K562 (cell line): ENCODE data around the gene METAP1. TPM values are rescaled to one million over a fixed set of nuclear protein-coding genes. Genes with fewer than 3 reads are reported as not detected.

Source experiments
- ATAC-seq: fragments of 200-7000 bp; cut with Tn5 transposase; 3 replicates; pipeline ENCODE4 v1.9.1; 2020; ENCODE audit warnings: moderate library complexity
- BruUV-seq: library from RNA; stranded (reverse); fragments of 400-500 nt; replicated peaks from 2 replicates; lab custom pipeline; 2021; lab: Mats Ljungman, UMichigan
- CTCF ChIA-PET: fragments of 300-600 bp; formaldehyde crosslinking; extraction: SDS; loops from one replicate; lab custom pipeline; 2021; ENCODE audit warnings: low intra/inter-chr PET ratio; lab: Yijun Ruan, JAX
- POLR2A ChIA-PET: fragments of 300-600, 350-650 bp; sonication (Branson Sonifier 250); formaldehyde crosslinking; extraction: SDS; loops from one replicate; lab custom pipeline; 2021; ENCODE audit warnings: antibody characterized with exemption, inconsistent platforms; lab: Yijun Ruan, JAX
- DNase-seq, 4 experiments: peaks; one replicate each; pipeline versions ENCODE4 v3.0.0 to v3.0.0-alpha.2; 2011 to 2018; ENCODE audit warnings: low spot score in 3 of 4, mixed read lengths in 3 of 4; ENCODE audit errors: extremely low read depth in 1 of 4
- FAIRE-seq: peaks from 2 replicates; lab custom pipeline; 2011; peaks lifted over from hg19 to GRCh38; lab: Jason Lieb, UNC
- H2AFZ ChIP-seq: 2 replicates; pipeline ENCODE4 v1.6.0; 2011; ENCODE audit warnings: low read depth, low read length, control low read depth, inconsistent platforms
- H3K27ac ChIP-seq: fragments of 200-600 bp; 3 replicates; pipeline ENCODE4 v1.8.0; 2011; ENCODE audit warnings: low read depth, mild to moderate bottlenecking, control low read depth, inconsistent platforms, low read length, moderate library complexity, mixed read lengths; ENCODE audit errors: extremely low read depth
- H3K27me3 ChIP-seq, 2 experiments: fragments of 300-600 bp in 1 of 2; 2 replicates in 1 of 2; 3 replicates in 1 of 2; pipeline versions ENCODE4 v1.6.0 to v1.8.0; 2011; ENCODE audit warnings: inconsistent platforms in 2 of 2, low read length in 2 of 2, mild to moderate bottlenecking in 1 of 2, mixed read lengths in 1 of 2, moderate library complexity in 1 of 2; ENCODE audit not compliant: control insufficient read depth in 2 of 2, insufficient read depth in 2 of 2
- H3K36me3 ChIP-seq: fragments of 300-600 bp; 3 replicates; pipeline ENCODE4 v1.8.0; 2011; ENCODE audit warnings: mild to moderate bottlenecking, low read length, inconsistent platforms; ENCODE audit not compliant: control insufficient read depth, insufficient read depth
- H3K4me1 ChIP-seq, 2 experiments: fragments of 200-600 bp in 1 of 2; replicated peaks in 1 of 2; 2 replicates in 1 of 2; 3 replicates in 1 of 2; pipeline versions ENCODE4 v1.5.1 to v1.8.0; 2011; ENCODE audit warnings: inconsistent platforms in 2 of 2, low read length in 2 of 2, mild to moderate bottlenecking in 1 of 2, mixed read lengths in 1 of 2, moderate library complexity in 1 of 2; ENCODE audit not compliant: control insufficient read depth in 2 of 2, insufficient read depth in 2 of 2
- H3K4me2 ChIP-seq: 2 replicates; pipeline ENCODE4 v1.6.1; 2011; ENCODE audit warnings: low read length, control low read depth, inconsistent platforms, mixed read lengths; ENCODE audit not compliant: insufficient read depth
- H3K4me3 ChIP-seq: fragments of 200-600 bp; sonication (generic), shearing (Covaris generic); 2 replicates; pipeline ENCODE4 v1.5.1; 2016; ENCODE audit warnings: control low read depth, inconsistent platforms
- H3K79me2 ChIP-seq: fragments of 200-600 bp; 3 replicates; pipeline ENCODE4 v1.8.0; 2011; ENCODE audit warnings: low read length, inconsistent platforms; ENCODE audit not compliant: control insufficient read depth, insufficient read depth
- H3K9ac ChIP-seq, 2 experiments: 2 replicates each; pipeline versions ENCODE4 v1.6.0 to v1.6.1; 2011; ENCODE audit warnings: low read depth in 2 of 2, low read length in 2 of 2, control low read depth in 1 of 2, inconsistent platforms in 1 of 2, mild to moderate bottlenecking in 1 of 2, mixed read lengths in 1 of 2; ENCODE audit not compliant: insufficient read depth in 1 of 2
- H3K9me1 ChIP-seq: one replicate; pipeline ENCODE4 v1.6.0; 2011; ENCODE audit warnings: inconsistent platforms, mild to moderate bottlenecking, low read length, moderate library complexity; ENCODE audit not compliant: control insufficient read depth, insufficient read depth
- H3K9me3 ChIP-seq: replicated peaks from 2 replicates; pipeline ENCODE4 v1.5.1; 2011; ENCODE audit warnings: low read depth, low read length, inconsistent platforms; ENCODE audit not compliant: control insufficient read depth, insufficient read depth
- H4K20me1 ChIP-seq: replicated peaks from 2 replicates; pipeline ENCODE4 v1.6.1; 2011; ENCODE audit warnings: low read length, inconsistent platforms, mixed read lengths; ENCODE audit not compliant: control insufficient read depth, insufficient read depth
- ASH1L ChIP-seq: fragments of 450-650 bp; IDR thresholded peaks from 2 replicates; pipeline ENCODE4 v1.6.1; 2018; ENCODE audit warnings: borderline replicate concordance, mild to moderate bottlenecking, low read depth; ENCODE audit not compliant: partially characterized antibody
- FOXA3 ChIP-seq, 2 experiments: fragments of 450-650 bp in 1 of 2; sonication (generic) in 1 of 2; formaldehyde crosslinking; IDR thresholded peaks in 1 of 2; conservative IDR thresholded peaks in 1 of 2; 2 replicates each; pipeline versions ENCODE4 v1.4.0 to v1.8.0; 2020 to 2022; ENCODE audit warnings: mild to moderate bottlenecking in 2 of 2, missing genetic modification reagents in 1 of 2
- HINFP ChIP-seq: fragments of 450-650 bp; conservative IDR thresholded peaks from 2 replicates; pipeline ENCODE4 v1.6.1; 2016; ENCODE audit warnings: missing genetic modification characterization, low read depth, mild to moderate bottlenecking, control low read depth, missing compliant biosample characterization
- ILF3 ChIP-seq: fragments of 450-650 bp; IDR thresholded peaks from 2 replicates; pipeline ENCODE4 v1.6.1; 2018; ENCODE audit warnings: antibody characterized with exemption, mild to moderate bottlenecking, moderate library complexity, borderline replicate concordance
- NONO ChIP-seq, 2 experiments: fragments of 200-400 bp in 1 of 2; fragments of 450-650 bp in 1 of 2; formaldehyde crosslinking in 1 of 2; IDR thresholded peaks; 2 replicates each; pipeline ENCODE4 v1.6.1; 2017; ENCODE audit warnings: low read depth in 2 of 2, mild to moderate bottlenecking in 2 of 2, moderate library complexity in 2 of 2, low read length in 1 of 2
- PCBP2 ChIP-seq: fragments of 200-400 bp; formaldehyde crosslinking; IDR thresholded peaks from 2 replicates; pipeline ENCODE4 v1.6.1; 2018; ENCODE audit warnings: low read length, low read depth, mild to moderate bottlenecking, moderate library complexity; ENCODE audit not compliant: poor library complexity, severe bottlenecking
- SMAD1 ChIP-seq: fragments of 150-350 bp; IDR thresholded peaks from 2 replicates; pipeline ENCODE4 v1.6.1; 2014; ENCODE audit warnings: low read length, low read depth; ENCODE audit not compliant: partially characterized antibody
- SOX6 ChIP-seq: fragments of 450-650 bp; IDR thresholded peaks from 2 replicates; pipeline ENCODE4 v1.6.1; 2014; ENCODE audit warnings: mild to moderate bottlenecking
- TSHZ1 ChIP-seq: fragments of 250-450 bp; sonication (Bioruptor Pico); IDR thresholded peaks from 2 replicates; pipeline ENCODE4 v1.4.0; 2020; ENCODE audit warnings: mild to moderate bottlenecking, moderate library complexity
- ZHX1 ChIP-seq: fragments of 150-350 bp; conservative IDR thresholded peaks from 2 replicates; pipeline ENCODE4 v1.6.1; 2014; ENCODE audit warnings: low read length
- ZZZ3 ChIP-seq: fragments of 450-650 bp; IDR thresholded peaks from 2 replicates; pipeline ENCODE4 v1.6.1; 2016; ENCODE audit warnings: antibody characterized with exemption, mild to moderate bottlenecking, moderate library complexity
- WGBS: fragments of 100-300 bp; shearing (Covaris generic); methylation state at CpG from one replicate; pipeline ENCODE4 v1.1.6; 2016; ENCODE audit warnings: low coverage, mixed read lengths; ENCODE audit not compliant: insufficient coverage; ENCODE audit errors: missing lambda C conversion rate; 5-methylcytosine and 5-hydroxymethylcytosine counted together
- in situ Hi-C: fragments of 300-500 bp; cut with MboI; formaldehyde crosslinking; loops from 4 replicates; pipeline ENCODE4 v1.15.0; 2018; ENCODE audit warnings: inconsistent platforms, mixed read lengths
- intact Hi-C: fragments of 100-400 bp; cut with micrococcal nuclease; formaldehyde crosslinking; loops from 2 replicates; pipeline ENCODE4 v1.14.2; 2022
- polyA plus RNA-seq, 8 experiments: library from polyadenylated mRNA; depleted of rRNA in 4 of 8; stranded (reverse) in 5 of 8; unstranded in 3 of 8; fragments of >200 nt; fragmentation: Nextera tagmentation in 2 of 8; fragmentation: Illumina TruSeq in 1 of 8; extraction: Ambion mirVana in 2 of 8; extraction: Trizol in 1 of 8; gene quantifications; 2 replicates each; pipeline versions ENCODE4 v1.2.1 to v1.2.3, GENCODE V29; 2011 to 2014; ENCODE audit warnings: inconsistent platforms in 1 of 8, missing spikeins in 1 of 8
- total RNA-seq, 7 experiments: library from RNA; depleted of rRNA in 6 of 7; stranded (reverse); fragments of >200 nt in 6 of 7; fragmentation: Illumina TruSeq in 2 of 7; extraction: Trizol in 2 of 7; gene quantifications; 2 replicates each; pipeline versions ENCODE4 v1.2.1 to v1.2.3, GENCODE V29; 2011 to 2021; ENCODE audit warnings: low replicate concordance in 1 of 7
- TF ChIP-seq, protein P1 (sequence below): sonication (generic); formaldehyde crosslinking; IDR thresholded peaks from 2 replicates; pipeline ENCODE4 v1.8.1; 2023; ENCODE audit warnings: mild to moderate bottlenecking, missing genetic modification reagents, moderate library complexity

Gene METAP1
- total and polyA plus RNA-seq, 9 of the 15 experiments (the other 6 are each of a cell fraction or from before 2014, with no cell fraction given), result 31.4 to 77.6 (median 59.5) TPM

DNA sequence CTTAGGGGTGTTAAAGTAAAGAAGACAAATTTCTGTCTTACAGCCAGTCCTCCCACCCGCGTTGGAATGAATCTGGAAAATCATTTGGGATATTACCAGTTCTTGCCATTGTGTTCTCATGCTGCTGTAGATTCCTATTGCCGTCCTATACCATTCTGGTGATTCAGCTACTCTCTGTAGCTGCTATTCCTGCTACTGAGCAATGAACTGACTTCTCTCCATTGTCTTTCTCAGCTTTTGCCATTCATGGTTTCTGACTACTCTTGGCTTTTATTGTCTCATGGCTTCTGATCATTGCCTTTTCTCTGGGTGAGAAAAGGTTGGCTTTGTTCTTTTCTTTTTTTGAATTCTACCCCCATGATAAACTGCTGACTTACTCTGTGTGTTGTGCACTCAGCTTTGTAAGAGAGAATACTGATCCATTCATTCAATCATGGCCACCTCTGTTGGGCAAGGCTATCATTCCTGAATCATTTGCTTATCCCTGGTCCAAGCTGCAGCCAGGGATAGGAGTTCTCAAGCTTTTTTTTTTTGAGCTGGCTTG, 27.7 kb upstream of the METAP1 start:
- ChIA-PET POLR2A (interaction anchor here (0.7 kb wide), 1 partner anchor 14 kb away, joined by 3 read pairs; no protein-coding TSS in a partner anchor), CTCF (no interaction called here)
- no peak for ATAC-seq
- no peaks in the 10 kb centered on the region for H3K9me1 ChIP-seq
- in situ Hi-C loops, result no loop called here
- no peak overlapping the region for H3K4me2 ChIP-seq
- H4K20me1 ChIP-seq, result no peaks in the 10 kb centered on the region
- H3K4me3 ChIP-seq, result no peak overlapping the region
- H3K4me1 ChIP-seq, result peaks cover 9 to 25% of the 10 kb centered on the region in 2 experiments
- no peaks in the 10 kb centered on the region for H3K27me3 ChIP-seq
- BruUV-seq, result no TSS peak
- no peaks in the 10 kb centered on the region; the same call in 1 of the 2 replicates for H3K9me3 ChIP-seq
- WGBS, result 73% methylated on average over 3 of the region's 3 CpGs
- no peaks in the 10 kb centered on the region for H3K36me3 ChIP-seq
- H2AFZ ChIP-seq, result no peak overlapping the region
- DNase-seq, result no peak
- no peak for FAIRE-seq
- no peaks in the 10 kb centered on the region for H3K79me2 ChIP-seq
- no peak overlapping the region for H3K27ac ChIP-seq
- intact Hi-C loops, result no loop called here
- no peak overlapping the region for H3K9ac ChIP-seq
- TF ChIP-seq SOX6, result no peak
- TF ChIP-seq NONO (IDR thresholded peaks at IDR 0.05; ENCODE audit: low read depth in 2 of 2, low read length in 1 of 2), result no peak
- TF ChIP-seq PCBP2, result no peak
- no peak for TF ChIP-seq ZHX1
- no peak for TF ChIP-seq TSHZ1 (CRISPR knock-in tag)
- no peak for TF ChIP-seq HINFP (tag)
- no peak for TF ChIP-seq ZZZ3
- no peak for TF ChIP-seq FOXA3 (CRISPR knock-in tag; conservative IDR thresholded peaks at IDR 0.05 in 1 of 2, IDR thresholded peaks at IDR 0.05 in 1 of 2)
- no peak for TF ChIP-seq SMAD1
- TF ChIP-seq, protein P1, sequence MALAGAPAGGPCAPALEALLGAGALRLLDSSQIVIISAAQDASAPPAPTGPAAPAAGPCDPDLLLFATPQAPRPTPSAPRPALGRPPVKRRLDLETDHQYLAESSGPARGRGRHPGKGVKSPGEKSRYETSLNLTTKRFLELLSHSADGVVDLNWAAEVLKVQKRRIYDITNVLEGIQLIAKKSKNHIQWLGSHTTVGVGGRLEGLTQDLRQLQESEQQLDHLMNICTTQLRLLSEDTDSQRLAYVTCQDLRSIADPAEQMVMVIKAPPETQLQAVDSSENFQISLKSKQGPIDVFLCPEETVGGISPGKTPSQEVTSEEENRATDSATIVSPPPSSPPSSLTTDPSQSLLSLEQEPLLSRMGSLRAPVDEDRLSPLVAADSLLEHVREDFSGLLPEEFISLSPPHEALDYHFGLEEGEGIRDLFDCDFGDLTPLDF (CRISPR knock-in tag), result no peak
- no peak for TF ChIP-seq ILF3
- no peak for TF ChIP-seq ASH1L
